Tibial nerve (tissue), 3 donors: ENCODE data around the gene PLEKHG1.

ENCODE experiments used
- POLR2A ChIP-seq, 2 donors: fragments of 450-650 bp; IDR thresholded peaks; one replicate each; pipeline ENCODE4 v1.6.1; 2017; ENCODE audit warnings: antibody characterized with exemption in 2 of 2, mild to moderate bottlenecking in 2 of 2, moderate library complexity in 2 of 2
- TF ChIP-seq, protein P1 (sequence below), 5 experiments: fragments of 200-600 bp in 3 of 5; fragments of 450-650 bp in 2 of 5; sonication (generic) in 3 of 5; IDR thresholded peaks; one replicate each; pipeline ENCODE4 v1.5.1; 2016 to 2019; ENCODE audit warnings: antibody characterized with exemption in 5 of 5, mild to moderate bottlenecking in 3 of 5, moderate library complexity in 2 of 5

DNA sequence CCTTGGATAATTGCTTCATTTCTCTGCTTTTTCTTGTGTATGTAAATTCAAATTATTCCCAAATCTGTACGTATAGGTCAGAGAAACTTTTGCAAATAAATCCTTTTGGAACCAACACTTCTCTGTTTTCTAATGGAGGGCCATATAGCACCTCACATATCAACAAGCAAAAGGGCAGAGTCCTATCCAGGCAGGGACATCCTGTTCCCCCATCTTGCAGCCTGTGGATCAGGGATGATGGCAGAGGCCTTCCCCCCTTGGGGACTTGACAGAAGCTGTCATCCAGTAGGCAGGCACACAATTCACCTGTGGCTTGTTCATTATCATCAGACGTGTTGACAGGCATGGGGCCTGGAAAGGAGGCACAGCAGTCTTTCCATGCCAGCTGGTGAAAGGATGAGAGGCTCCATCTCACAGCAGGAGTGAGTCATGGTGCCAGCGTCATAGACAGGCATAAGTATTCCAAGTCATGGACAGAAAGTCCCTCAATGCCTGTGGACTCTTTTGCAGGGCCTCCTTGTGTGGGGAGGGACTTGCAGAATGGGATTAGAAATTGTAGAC, 31.8 kb upstream of the PLEKHG1 start:
- TF ChIP-seq, protein P1, sequence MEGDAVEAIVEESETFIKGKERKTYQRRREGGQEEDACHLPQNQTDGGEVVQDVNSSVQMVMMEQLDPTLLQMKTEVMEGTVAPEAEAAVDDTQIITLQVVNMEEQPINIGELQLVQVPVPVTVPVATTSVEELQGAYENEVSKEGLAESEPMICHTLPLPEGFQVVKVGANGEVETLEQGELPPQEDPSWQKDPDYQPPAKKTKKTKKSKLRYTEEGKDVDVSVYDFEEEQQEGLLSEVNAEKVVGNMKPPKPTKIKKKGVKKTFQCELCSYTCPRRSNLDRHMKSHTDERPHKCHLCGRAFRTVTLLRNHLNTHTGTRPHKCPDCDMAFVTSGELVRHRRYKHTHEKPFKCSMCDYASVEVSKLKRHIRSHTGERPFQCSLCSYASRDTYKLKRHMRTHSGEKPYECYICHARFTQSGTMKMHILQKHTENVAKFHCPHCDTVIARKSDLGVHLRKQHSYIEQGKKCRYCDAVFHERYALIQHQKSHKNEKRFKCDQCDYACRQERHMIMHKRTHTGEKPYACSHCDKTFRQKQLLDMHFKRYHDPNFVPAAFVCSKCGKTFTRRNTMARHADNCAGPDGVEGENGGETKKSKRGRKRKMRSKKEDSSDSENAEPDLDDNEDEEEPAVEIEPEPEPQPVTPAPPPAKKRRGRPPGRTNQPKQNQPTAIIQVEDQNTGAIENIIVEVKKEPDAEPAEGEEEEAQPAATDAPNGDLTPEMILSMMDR (IDR thresholded peaks at IDR 0.05) = no peak
- TF ChIP-seq POLR2A (IDR thresholded peaks at IDR 0.05) = no peak
